NCI-H345 (cell line): ENCODE data around the gene ANO7.
A peak's percentile ranks its signal among the peaks of the same experiment; 100 is the strongest.

Experiments used
- DNase-seq: peaks from one replicate; lab custom pipeline; 2025; lab: John Stamatoyannopoulos, UW

The ANO7 gene

GRCh38 chr2:241252778-241253475 is 64.5 kb downstream of the ANO7 start:
- DNase-seq = no peak

- no peak for DNase-seq
These were observed 66.5 kb downstream of the ANO7 start for GRCh38 chr2:241254904-241255351.

DNA sequence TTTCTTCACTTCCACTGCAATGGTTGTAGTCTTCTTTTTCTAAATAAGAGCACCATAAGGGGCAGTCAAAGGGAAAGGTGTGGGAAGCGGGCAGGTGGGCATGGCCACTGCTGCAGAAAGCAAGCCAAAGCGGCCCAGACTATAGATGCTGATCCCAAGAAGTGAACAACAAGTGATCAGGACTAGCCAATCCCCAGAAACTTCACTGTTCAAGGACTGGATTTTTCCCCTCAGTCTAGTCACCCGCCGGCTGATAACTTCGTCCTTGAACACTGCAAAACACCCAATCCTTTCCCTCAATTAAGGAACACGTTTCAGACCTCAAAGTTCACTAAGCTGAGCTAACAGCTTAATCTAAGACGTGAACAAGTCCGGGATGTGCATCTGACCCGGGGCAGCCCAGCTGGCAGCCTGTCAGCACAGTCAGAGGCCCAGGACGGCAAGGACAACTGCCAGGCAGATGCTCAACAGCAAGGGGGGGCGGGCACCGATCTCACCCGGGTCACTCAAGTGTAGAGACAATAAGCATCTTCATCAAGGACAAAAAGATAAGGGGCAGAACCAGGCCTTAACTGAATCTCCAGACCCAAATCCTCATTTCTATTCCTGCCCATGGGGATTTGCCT is 67.2 kb downstream of the ANO7 start:
- DNase-seq = no peak

DNA sequence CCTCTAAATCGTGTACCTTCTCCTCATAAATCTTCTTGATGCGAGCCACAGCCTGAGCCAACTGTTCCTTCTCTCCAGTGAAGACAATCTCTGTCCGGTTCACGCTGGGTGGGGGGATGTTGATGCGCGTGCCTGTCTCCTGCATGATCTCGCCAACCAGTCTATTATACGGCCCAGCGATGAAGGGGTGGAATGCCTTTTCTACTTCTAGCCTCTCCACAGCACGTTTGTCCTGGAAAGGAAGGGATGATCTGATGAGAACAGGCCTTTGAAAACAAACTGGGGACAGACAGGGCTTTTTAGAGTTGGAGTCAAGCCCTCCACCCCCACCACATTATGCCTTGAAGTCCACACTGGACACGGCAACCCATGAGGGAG is 67.7 kb downstream of the ANO7 start:
- DNase-seq = no peak

GRCh38 chr2:241257419-241258032 is 69.0 kb downstream of the ANO7 start:
- no peak for DNase-seq

- no peak for DNase-seq
These were observed 70.2 kb downstream of the ANO7 start for GRCh38 chr2:241258505-241259280.

DNA sequence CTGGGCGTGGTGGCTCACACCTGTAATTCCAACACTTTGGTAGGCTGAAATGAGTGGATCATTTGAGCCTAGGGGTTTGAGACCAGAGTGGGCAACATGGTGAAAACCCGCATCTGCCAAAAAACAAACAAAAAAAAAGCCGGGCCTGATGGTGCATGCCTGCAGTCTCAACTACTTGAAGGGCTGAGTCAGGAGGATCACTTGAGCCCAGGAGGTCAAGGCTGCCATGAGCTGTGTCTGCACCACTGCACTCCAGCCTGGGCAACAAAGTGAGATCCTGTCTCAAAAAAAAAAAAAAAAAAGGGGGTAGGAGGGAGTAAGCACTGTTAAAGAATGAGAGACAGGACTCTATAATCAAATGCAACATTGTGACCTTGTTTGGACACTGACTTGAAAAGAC is 72.4 kb downstream of the ANO7 start:
- DNase-seq = no peak

GRCh38 chr2:241261628-241262027 is 73.2 kb downstream of the ANO7 start:
- no peak for DNase-seq

DNA sequence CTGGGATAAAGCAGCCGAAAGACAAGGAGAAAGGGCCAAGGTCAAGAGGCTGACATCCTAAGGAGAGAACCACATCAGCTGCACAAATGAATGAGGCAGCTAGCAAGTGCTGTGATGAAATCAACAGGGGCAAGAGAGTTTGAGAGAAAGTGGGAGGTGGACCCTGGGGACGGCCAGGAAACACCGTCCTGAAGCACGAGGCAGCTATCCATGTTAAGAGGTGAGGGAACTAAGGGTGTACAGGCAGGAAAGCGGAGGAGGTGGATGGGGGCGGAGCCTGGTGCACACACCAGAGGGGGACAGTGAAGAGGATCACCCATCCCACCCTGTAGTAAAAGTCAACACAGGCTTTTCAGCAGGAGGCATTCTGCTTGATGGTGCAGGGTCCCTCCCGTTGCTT is 74.6 kb downstream of the ANO7 start:
- no peak for DNase-seq

DNA sequence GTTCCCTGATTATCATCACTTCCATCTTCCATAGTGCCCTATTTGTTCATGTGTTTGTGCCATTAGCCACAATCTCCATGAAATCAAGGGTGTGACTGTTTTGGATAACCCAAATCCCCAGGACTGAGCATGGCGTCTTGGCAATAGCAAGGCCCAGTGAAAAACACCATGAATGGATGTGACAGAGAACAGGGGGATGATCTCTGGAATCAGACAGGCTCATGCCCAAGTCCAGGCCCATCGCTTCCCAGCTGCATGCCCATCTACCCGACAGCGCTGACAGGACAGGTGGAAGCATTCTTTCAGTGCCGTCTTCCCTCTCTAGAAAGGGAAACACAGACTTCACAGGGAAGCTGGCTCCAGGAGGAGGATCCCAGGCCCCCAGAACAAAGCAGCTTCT is 77.0 kb downstream of the ANO7 start:
- DNase-seq = no peak

DNA sequence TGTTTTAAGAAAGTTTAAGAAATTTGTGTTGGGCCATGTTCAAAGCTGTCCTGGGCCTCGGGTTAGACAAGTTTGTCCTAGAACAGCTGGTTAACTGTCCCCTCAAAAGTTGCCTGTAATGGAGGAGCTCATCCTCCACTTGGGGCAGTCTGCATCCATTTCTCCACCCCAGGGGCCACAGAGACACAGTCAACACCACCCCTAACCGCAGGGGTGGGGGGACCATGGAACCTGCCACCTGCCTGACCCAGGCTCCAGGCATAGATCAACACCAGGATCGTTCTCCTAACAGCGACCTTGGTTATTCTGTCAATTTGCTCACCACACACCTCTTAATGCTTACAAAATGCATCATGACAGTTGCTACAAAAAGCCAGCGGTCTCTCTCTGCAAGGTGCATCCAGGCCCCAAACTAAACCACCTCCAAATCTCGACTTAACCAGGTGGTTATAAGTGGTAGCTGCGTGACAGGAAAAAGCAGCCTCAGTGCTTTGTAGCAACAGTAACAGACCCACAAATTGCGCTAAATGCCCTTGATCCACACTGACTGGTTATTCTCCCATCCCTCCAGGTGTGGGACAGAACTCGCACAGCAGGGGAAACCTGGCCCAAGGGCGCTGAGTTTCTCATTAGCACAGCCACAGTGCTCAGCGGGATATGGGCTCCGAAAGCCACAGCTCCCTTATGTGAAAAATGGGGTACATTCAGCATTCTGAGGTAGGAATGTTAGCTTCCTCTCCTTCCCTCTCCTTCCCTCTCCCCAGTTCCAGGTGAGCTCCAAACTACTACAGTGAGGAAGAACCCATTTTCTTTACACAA is 79.0 kb downstream of the ANO7 start:
- no peak for DNase-seq

GRCh38 chr2:241268306-241268705 is 79.8 kb downstream of the ANO7 start:
- no peak for DNase-seq

DNA sequence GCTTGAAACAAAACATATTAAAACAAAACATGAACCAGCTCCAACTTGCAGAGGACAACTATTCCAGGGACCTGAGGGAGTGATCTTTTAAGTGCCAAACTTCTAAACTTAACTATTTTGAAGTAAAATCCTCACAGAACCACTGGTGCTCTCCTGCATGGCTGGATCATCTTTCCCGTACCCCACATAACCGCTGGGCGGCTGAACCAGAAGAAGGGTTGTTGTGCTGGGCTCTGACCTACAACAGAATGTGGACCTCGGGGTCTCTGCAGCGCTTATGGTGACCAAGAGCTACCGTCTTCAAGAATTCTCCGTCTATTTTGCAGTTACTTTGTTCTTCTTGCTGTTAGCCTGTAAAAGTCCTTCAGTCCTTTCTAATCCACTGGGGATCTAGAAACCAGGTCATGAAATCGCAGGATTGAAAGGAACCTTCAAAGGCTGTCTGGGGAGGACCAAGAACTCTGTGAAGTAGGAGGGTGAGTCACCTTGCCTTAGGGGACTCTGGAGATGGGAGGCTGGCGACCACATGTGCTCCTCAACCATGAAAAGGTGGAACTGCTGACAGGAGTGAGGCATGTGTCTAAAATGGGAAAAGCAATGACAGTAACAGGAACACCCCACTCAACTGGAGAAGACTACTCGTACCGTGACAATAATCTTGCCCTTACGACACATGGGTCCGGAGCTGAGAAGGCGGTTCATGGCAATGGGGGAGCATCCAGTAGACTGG is 80.4 kb downstream of the ANO7 start:
- no peak for DNase-seq

GRCh38 chr2:241269707-241270520 is 81.4 kb downstream of the ANO7 start:
- no peak for DNase-seq

DNA sequence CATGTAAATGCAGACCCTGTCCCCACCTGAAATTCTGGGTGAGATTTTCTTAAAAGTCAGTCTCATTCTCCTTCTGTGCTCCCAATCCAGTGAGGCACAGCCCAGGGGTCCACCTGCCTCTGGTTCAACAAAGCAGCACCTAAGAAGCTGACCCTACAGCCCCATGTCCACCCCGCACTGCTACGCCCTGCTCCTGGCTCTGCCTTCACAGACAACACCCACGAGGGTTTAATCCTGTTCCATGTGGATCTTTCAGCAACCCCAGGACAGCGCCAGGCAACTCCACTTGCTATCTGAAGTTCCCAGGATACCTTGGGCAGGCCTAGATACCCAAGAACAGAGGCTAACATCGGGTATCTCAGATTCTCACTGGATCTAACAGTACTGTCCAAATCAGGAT is 82.1 kb downstream of the ANO7 start:
- DNase-seq = no peak

DNA sequence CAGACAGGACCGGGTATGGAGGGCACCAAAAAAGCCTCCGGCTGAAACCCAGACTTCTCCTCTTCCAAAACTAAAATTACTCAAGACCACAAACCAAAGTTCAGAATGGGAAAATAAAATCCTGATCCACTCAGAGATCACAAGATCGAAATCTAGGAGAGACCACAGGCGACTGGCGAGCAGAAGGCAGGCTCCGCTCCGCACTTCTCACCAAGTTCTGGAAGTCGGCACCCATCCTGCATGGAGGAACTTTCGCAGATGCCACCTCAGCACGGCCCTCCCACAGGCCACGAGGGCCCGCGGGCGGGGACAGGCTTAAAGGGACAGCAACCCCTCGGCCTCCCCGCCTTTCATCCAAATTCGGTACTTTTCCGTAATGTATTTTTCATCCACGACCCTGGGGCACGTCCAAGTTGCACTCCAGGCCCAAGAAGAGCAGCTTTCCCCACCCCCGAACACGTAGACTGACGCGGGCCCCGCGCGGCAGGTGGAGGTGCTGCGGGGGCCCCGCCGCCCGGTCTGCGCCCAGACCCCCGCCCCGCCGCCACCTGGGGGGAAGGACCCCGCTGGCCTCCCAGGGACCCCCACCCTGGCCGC is 83.3 kb downstream of the ANO7 start:
- peak; percentile 44 for DNase-seq

DNA sequence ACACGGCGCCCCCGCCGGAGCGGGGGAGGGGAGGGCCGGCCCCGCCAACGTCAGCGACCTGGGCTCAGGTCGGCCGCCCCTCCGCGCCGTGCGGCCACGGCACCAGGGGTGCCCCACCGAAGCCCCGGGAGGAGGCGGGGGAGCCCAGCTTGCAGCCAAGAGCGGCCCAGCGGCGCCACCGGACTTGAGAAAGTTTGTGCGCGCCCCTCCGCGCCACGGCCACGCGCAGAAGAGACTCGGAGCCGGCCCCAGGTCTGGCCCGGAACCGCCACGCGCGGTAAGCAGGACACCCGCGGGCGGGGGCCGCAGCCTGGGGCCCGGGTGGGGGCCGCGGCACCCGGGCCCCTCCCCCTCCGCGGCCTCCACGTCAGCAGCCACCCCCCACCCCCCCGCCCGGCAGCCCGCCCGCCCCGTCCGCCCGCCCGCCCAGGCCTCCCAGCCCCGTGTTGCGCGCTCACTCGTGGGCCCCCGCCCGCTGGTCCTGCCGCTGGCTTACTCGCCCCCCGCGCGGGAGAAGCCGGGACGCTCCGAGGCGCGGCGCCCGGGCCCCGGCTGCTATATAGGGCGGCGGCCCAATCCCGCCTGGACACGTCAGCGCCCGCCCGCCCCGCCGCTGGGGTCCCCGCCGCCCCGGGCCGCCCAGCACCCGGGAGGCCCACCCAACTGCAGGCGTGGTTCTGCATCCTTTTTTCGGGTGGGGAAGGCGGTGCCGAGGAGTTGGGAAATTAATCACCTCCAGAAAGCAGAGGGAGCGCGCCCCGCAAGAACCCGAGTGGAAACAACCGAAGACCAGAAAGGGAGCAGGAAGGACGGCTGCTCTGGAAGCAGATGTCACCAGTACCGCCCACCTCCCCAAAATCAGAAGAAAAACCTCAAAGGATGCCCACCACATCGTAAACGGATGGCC is 84.1 kb downstream of the ANO7 start:
- DNase-seq = peak; percentile 49

GRCh38 chr2:241273210-241274020 is 84.9 kb downstream of the ANO7 start:
- DNase-seq = no peak
